GM21528 (cell line): ENCODE data around the gene ICOS.

Experiments
- ATAC-seq: cut with Tn5 transposase; IDR thresholded peaks from one replicate; pipeline ENCODE4 v1.9.1; 2021; ENCODE audit warnings: mild to moderate bottlenecking, moderate library complexity; ENCODE audit not compliant: unreplicated experiment, low FRiP score

Gene ICOS

GRCh38 chr2:204005940-204006721 is 69.6 kb downstream of the ICOS start:
- ATAC-seq = no peak

- ATAC-seq = no peak
These were observed 71.8 kb downstream of the ICOS start for GRCh38 chr2:204008352-204008751.

DNA sequence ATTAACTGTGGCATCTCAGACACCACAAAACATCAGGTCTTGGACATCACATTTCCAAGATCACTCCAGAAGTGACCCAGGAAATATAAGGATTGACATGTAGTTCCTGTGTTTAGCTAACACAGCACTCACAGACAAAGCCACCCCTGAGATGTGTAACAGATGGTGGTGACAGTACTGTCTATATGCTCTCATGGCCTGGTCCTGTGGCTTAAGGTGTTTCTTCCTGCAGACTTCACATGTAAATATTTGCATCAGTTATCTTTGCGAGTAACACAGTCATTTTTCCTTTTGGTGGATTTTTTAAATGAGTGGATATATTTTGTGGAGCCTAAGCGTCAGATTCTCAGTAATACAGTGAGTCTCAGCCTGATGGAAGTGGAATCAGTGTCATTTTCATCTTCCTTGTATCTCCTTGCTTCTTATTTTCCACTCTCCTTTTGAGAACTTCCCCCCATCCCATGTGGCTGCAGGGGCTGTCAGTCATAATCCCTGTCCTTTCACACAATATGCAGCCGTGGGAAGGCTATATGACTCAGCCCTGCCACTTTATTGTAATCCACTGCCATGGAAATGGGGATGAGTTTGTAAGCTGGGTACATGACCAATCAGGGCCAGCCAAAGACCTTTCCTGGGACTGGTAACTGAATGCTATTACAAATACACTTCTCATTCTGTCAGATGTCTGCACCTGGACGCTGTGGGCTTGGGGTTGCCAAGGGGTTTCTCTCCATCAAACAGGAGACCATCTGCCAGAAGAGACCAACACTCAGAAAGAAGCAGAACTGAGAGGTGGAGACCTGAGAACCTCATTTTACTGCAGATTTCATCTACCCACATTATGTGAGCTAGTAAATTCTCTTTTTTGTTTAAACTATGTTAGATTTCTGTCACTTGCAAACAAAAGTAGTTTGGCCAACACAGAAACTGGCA is 74.3 kb downstream of the ICOS start:
- ATAC-seq = no peak
